Body of pancreas (tissue), 4 donors: ENCODE data around the gene ZNF813.

ENCODE experiments used
- CTCF ChIP-seq, 7 experiments: fragments of 450-650 bp in 4 of 7; fragments of 200-600 bp in 3 of 7; sonication (generic) in 3 of 7; IDR thresholded peaks; one replicate each; pipeline ENCODE4 v1.5.1; 2016 to 2019; ENCODE audit warnings: antibody characterized with exemption in 7 of 7
- POLR2A ChIP-seq, 3 donors: fragments of 450-650 bp; IDR thresholded peaks; one replicate each; pipeline ENCODE4 v1.6.1; 2016; ENCODE audit warnings: antibody characterized with exemption in 3 of 3, mild to moderate bottlenecking in 2 of 3

GRCh38 chr19:53518121-53518520 lies 50.6 kb downstream of the ZNF813 start:
- TF ChIP-seq POLR2A (IDR thresholded peaks at IDR 0.05) (no peak), CTCF (IDR thresholded peaks at IDR 0.05) (no peak)
